ENCODE data around the gene OR56B1. TPM values are rescaled to one million over a fixed set of nuclear protein-coding genes. Genes with fewer than 3 reads are reported as not detected.
"Not testable (repeated sequence)": the region's sequence is repeated elsewhere in the genome, so short reads cannot be mapped to it uniquely, and the experiment has no call there.

OR56B1 gene
- total RNA-seq: not detected in 2 replicates

- no peak for DNase-seq (ENCODE audit: low read depth, low spot score)
Measured at GRCh38 chr11:5736396-5736795, at the start of gene OR56B1. OR56B1 (plus strand) TSS chr11:5736448; CDS start chr11:5736517, 69 bp downstream.

GRCh38 chr11:5688482-5688881, 47.8 kb upstream of the OR56B1 start:
- no peak for DNase-seq (ENCODE audit: low read depth, low spot score)

- DNase-seq (ENCODE audit: low read depth, low spot score): peak; percentile 40
Measured at GRCh38 chr11:5689551-5689983, 46.7 kb upstream of the OR56B1 start, which contains the start of gene TRIM22. TRIM22 (plus strand) TSS chr11:5689790; CDS start chr11:5696233, 6,443 bp downstream.

DNA sequence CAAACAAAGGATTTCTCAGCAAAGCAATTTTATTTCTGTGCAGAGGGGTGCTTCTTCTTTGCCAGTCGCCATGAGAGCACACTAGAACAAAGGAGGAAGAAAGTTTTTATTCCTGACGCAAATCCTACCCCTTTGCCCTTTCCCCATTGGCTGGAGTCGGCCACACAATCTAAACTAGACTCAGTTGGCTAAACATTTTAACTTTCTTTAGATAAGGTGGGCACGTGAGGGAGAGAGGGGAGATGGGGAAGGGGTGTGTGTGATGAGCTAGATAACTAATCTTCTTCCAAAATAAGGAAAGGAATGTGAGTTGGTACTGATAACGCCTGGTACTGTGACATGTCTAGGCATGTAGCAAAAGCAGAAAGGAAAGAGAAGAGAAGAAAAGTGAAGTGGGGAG, 46.0 kb upstream of the OR56B1 start:
- peak; percentile 40 for DNase-seq (ENCODE audit: low read depth, low spot score)

DNA sequence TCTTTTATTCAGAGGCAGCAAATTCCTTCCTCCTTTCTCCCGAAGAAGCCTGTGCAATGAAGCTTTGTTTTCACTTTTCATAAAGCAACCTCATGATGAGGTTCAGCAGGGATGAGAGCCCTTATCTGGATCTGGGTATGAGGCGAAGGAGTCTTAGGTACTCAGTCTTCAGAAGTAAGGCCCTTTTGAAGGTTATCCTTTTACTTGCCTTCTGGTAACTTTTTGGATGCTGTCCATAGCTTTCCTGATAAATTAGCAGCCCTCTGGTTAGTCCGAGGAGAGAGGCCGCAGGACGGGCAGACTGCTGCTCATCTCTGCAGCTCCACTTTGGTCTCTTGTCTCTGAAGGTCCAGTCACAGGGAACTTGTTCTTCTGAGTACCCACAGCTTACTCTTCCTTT, 45.5 kb upstream of the OR56B1 start:
- no peak for DNase-seq (ENCODE audit: low read depth, low spot score)

DNA sequence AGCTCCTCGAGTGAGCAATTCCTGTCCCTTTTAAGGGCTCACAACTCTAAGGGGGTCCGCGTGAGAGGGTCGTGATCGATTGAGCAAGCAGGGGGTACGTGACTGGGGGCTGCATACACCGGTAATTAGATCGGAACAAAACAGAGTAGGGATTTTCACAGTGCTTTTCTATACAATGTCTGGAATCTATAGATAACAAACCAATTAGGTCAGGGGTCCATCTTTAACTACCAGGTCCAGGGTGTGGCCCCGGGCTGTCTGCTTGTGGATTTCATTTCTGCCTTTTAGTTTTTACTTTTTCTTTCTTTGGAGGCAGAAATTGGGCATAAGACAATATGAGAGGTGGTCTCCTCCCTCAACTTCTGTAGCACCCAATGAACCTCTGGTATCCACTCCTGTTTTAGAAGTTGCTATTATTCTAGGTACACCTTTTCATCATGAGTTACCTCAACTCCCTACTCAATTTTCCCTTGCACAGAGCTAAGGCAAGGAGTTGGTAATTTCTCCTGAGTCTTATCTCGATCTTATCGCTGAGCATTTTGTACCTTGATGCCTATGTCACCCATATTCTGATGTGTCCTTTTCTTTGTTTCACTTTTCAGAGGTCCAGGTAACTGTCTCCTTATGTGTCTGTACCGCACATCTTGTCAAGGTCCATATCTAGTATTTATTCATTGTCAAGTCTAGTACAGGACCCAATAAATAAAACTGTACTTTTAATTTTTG, 44.8 kb upstream of the OR56B1 start:
- not testable (repeated sequence) for DNase-seq (ENCODE audit: low read depth, low spot score)

- DNase-seq (ENCODE audit: low read depth, low spot score): no peak
Measured at GRCh38 chr11:5691964-5692361, 44.3 kb upstream of the OR56B1 start.

DNA sequence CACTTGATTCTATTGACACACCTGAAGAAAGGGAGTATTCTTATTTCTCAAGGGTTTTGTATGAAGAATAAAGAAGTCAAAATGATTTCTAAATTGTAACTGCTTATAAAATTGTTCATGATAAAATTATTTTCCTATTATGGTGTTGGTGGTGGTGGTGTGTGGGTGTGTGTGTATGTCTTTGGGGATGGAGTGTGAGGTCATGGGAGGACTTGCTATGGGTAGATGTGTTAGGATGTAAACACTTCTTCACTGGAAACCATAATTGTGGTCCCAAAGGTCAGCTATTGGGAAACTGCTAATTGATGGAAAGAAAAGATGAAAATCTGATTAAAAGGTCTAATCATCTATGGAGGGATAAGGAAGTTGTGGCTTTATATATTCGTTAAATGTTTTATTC, 41.6 kb upstream of the OR56B1 start:
- no peak for DNase-seq (ENCODE audit: low read depth, low spot score)

GRCh38 chr11:5695580-5695979, 40.7 kb upstream of the OR56B1 start:
- no peak for DNase-seq (ENCODE audit: low read depth, low spot score)

- no peak for DNase-seq (ENCODE audit: low read depth, low spot score)
Measured at GRCh38 chr11:5696210-5696609, 40.0 kb upstream of the OR56B1 start.

DNA sequence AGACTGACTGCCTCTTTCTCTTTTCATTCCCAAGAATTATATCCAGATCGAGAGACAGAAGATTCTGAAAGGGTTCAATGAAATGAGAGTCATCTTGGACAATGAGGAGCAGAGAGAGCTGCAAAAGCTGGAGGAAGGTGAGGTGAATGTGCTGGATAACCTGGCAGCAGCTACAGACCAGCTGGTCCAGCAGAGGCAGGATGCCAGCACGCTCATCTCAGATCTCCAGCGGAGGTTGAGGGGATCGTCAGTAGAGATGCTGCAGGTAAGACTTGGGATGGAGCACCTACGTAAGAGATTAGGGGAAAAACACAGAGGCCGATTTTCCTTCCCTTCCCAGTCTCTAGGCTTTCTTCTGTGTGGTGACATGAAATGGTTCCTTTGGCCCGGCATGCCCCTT, 38.0 kb upstream of the OR56B1 start:
- DNase-seq (ENCODE audit: low read depth, low spot score): no peak

DNA sequence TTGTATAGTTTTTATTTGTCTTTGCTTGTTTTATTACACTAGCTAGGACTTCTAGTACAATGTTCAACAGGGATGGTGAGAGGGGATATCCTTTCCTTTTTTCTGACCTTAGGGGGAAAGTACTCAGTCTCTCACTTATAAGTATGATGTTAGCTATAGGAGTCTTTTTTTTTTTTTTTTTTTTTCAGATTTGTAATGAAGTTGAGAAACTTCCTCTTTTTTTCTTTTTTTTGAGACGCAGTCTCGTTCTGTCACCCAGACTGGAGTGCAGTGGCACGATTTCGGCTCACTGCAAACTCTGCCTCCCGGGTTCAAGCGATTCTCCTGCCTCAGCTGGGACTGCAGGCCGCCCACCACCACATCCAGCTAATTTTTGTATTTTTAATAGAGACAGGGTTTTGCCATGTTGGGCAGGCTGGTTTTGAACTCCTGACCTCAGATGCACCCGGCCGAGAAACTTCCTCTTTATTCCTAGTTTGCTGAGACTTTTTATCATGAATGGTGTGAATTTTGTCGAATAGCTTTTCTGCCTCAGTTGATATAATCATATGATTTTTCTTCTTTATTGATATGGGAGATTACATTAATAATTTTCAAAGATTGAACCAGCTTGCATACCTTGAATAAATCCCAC, 35.7 kb upstream of the OR56B1 start:
- DNase-seq (ENCODE audit: low read depth, low spot score): no peak

DNA sequence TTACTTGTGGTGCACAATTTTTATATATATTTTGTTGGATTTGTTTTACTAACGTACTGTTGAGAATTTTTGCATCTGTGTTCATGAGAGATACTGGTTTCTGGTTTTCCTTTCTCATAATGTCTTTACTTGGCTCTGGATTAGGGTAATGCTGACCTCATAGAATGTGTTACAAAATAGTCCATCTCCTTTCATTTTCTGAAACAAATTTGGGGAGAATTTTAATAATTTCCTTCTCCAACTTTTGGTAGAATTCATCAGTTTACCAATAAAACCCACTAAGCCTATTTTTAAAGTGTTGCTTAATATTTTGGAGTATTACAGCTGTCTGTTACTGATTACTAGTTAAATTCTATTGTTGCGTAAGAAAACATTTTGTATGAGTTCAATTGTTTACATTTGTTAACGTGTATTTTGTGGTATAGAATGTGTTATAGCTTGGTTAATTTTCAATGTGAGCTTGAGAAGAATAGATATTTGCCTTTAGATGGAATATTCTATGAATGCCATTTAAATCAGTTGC, 35.1 kb upstream of the OR56B1 start:
- no peak for DNase-seq (ENCODE audit: low read depth, low spot score)

DNA sequence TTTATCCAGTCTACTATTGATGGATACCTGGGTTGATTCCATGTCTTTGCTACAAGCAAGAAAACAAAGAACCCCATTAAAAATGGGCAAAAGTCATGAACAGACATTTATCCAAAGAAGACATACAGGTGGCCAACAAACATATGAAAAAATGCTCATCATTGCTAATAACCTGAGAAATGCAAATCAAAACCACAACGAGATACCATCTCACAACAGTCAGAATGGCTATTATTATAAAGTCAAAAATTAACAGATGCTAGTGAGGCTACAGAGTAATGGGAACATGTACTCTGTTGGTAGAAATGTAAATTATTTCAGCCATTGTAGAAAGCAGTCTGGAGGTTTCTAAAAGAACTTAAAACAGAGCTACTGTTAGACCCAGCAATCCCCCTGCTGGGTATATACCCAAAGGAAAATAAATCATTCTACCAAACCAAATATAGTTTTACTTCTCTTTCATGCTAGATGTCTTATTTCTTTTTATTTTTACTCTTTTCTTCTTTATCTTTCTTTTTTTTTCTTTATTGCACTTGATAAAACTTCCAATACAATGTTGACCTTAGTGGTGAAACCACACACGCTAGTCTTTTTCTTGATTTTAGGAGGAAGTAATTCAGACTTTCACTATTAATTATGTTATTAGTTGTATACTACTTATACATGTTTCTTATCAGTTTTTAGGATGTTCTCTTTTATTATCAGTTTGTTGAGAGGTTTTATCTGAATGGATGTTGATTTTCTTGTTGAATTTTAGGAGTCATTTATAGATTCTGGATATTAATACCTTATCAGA, 32.3 kb upstream of the OR56B1 start:
- no peak for DNase-seq (ENCODE audit: low read depth, low spot score)

DNA sequence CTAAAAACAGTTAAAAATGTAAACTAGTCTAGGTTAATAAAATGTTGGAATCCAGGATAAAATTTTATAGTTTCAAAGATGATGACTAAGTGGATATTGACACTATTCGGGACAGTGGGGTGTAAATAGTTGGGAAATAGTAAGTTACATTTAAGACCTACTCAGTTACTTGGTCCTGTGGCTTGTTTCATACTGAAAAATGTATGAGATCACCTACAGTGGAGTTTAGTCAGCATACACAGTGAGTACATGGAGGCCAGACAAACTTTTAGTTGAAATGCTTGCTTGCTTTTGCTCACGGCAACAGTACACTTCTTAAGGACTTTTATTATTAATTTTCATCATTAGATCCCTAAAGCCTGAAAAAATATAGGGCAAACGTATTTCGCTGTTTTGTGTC, 30.6 kb upstream of the OR56B1 start:
- no peak for DNase-seq (ENCODE audit: low read depth, low spot score)

- DNase-seq (ENCODE audit: low read depth, low spot score): no peak
Measured at GRCh38 chr11:5712507-5712906, 23.7 kb upstream of the OR56B1 start.

- no peak for DNase-seq (ENCODE audit: low read depth, low spot score)
Measured at GRCh38 chr11:5713695-5714094, 22.6 kb upstream of the OR56B1 start.

GRCh38 chr11:5716518-5716917, 19.7 kb upstream of the OR56B1 start:
- not testable (repeated sequence) for DNase-seq (ENCODE audit: low read depth, low spot score)

DNA sequence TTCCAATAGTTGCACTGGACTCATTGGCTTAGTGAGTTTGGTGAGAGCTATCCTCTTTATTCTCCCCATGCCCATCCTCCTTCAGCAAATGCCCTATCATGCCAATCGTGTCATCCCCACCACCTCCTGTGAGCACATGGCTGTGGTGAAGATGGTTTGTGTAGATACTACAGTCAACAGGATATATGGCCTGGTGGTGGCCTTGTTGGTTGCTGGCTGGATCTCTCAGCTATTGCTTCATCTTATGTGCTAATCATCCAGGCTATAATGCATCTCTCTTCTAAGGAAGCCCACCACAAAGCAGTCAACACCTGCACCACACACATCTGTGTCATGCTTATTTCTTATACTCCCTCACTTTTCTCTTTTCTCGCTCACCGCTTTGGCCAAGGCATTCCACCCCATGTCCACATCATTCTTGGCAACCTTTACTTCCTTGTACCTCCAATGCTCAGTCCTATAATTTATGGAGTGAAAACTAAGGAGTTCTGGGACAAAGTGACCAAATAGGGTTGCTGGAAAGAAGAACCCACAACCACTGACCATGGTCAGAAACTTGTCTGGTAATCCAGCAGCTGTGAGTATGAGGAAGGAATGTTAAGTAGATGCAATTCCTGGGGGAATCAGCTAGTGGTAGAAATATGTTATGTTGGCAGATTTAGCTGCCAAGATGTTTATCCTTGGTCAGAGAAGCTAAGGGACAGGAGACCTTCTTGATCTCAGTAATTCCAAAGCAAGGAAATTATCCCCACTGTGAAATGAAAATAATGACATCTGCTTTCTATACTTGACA, 16.3 kb upstream of the OR56B1 start:
- DNase-seq (ENCODE audit: low read depth, low spot score): no peak

DNA sequence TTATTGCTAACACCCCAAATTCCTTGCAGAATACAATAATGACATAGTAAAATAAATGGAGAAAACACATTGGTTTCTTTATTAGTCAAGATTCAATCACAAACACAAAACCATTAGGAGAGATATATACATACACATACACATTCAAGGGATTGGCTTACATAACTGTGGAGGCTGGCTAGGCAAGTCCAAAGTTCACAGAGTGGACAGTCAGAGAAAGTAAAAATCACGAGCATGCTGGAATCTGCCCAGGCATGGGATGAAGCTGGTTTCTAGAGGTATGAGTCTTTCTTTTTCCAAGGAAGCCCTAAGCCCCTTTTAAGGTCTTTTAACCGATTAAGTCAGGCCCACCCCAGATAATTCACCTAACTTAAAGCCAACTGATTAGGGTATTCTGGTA, 13.6 kb upstream of the OR56B1 start:
- DNase-seq (ENCODE audit: low read depth, low spot score): no peak

DNA sequence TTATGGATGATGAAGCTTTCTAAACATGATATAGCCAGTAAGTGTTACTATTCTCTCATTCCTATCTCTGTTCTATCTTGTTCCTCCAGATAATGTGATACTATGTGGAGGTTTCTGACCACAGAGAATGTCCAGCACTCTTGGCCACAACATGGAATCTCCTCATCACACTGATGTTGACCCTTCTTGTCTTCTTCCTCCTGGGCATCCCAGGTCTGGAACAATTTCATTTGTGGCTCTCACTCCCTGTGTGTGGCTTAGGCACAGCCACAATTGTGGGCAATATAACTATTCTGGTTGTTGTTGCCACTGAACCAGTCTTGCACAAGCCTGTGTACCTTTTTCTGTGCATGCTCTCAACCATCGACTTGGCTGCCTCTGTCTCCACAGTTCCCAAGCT, 9.9 kb upstream of the OR56B1 start:
- DNase-seq (ENCODE audit: low read depth, low spot score): no peak

All from pulmonary artery endothelial cell (primary cell).